H9 (cell line): ENCODE data around the gene VGF. TPM values are rescaled to one million over a fixed set of nuclear protein-coding genes. Genes with fewer than 3 reads are reported as not detected.

ENCODE experiments used
- DNase-seq: peaks from one replicate; pipeline ENCODE4 v3.0.0-alpha.2; 2017
- H2AFZ ChIP-seq: one replicate; pipeline ENCODE4 v1.6.1; 2013; ENCODE audit warnings: mild to moderate bottlenecking, low read length, control low read depth, moderate library complexity
- H2AK5ac ChIP-seq: 2 replicates; pipeline ENCODE4 v1.6.1; 2013; ENCODE audit warnings: low read length, control low read depth, mixed read lengths; ENCODE audit not compliant: insufficient read length
- H2BK120ac ChIP-seq: one replicate; pipeline ENCODE4 v1.6.1; 2013; ENCODE audit warnings: low read depth, mild to moderate bottlenecking, low read length, control low read depth, inconsistent platforms; ENCODE audit not compliant: poor library complexity, severe bottlenecking
- H2BK12ac ChIP-seq: 2 replicates; pipeline ENCODE4 v1.6.1; 2013; ENCODE audit warnings: low read length, control low read depth, mixed read lengths, low read depth; ENCODE audit not compliant: insufficient read length
- H2BK15ac ChIP-seq: 2 replicates; pipeline ENCODE4 v1.6.1; 2013; ENCODE audit warnings: low read depth, low read length, control low read depth
- H2BK20ac ChIP-seq: one replicate; pipeline ENCODE4 v1.6.1; 2013; ENCODE audit warnings: low read depth, mild to moderate bottlenecking, low read length, control low read depth, inconsistent platforms; ENCODE audit not compliant: poor library complexity, severe bottlenecking
- H2BK5ac ChIP-seq: 2 replicates; pipeline ENCODE4 v1.6.1; 2013; ENCODE audit warnings: low read length, control low read depth, mixed read lengths; ENCODE audit not compliant: insufficient read length
- H3K14ac ChIP-seq: 2 replicates; pipeline ENCODE4 v1.6.1; 2013; ENCODE audit warnings: low read length, control low read depth; ENCODE audit not compliant: insufficient read depth
- H3K18ac ChIP-seq: 2 replicates; pipeline ENCODE4 v1.6.1; 2013; ENCODE audit warnings: low read depth, mild to moderate bottlenecking, mixed read lengths, low read length, control low read depth; ENCODE audit not compliant: insufficient read length
- H3K23ac ChIP-seq: 2 replicates; pipeline ENCODE4 v1.6.1; 2013; ENCODE audit warnings: low read length, control low read depth, mixed read lengths, low read depth; ENCODE audit not compliant: insufficient read length
- H3K23me2 ChIP-seq: 2 replicates; pipeline ENCODE4 v1.6.1; 2013; ENCODE audit warnings: low read depth, mild to moderate bottlenecking, mixed read lengths, low read length, control low read depth; ENCODE audit not compliant: insufficient read length, poor library complexity, severe bottlenecking
- H3K27ac ChIP-seq: 2 replicates; pipeline ENCODE4 v1.5.1; 2013; ENCODE audit warnings: low read length, control low read depth, mixed read lengths, low read depth; ENCODE audit not compliant: insufficient read length
- H3K27me3 ChIP-seq: 2 replicates; pipeline ENCODE4 v1.6.1; 2013; ENCODE audit warnings: low read length, control low read depth, inconsistent platforms; ENCODE audit not compliant: insufficient read depth
- H3K4ac ChIP-seq: 2 replicates; pipeline ENCODE4 v1.6.1; 2013; ENCODE audit warnings: low read depth, mild to moderate bottlenecking, control low read depth, inconsistent platforms, low read length, moderate library complexity
- H3K4me1 ChIP-seq: 2 replicates; pipeline ENCODE4 v1.6.1; 2013; ENCODE audit warnings: low read length, control low read depth, inconsistent platforms; ENCODE audit not compliant: insufficient read depth
- H3K4me2 ChIP-seq: 2 replicates; pipeline ENCODE4 v1.6.1; 2013; ENCODE audit warnings: low read length, control low read depth, mixed read lengths; ENCODE audit not compliant: insufficient read length, insufficient read depth
- H3K56ac ChIP-seq: 2 replicates; pipeline ENCODE4 v1.6.1; 2013; ENCODE audit warnings: low read depth, mild to moderate bottlenecking, mixed read lengths, low read length, control low read depth; ENCODE audit not compliant: insufficient read length
- H3K79me1 ChIP-seq: 2 replicates; pipeline ENCODE4 v1.6.1; 2013; ENCODE audit warnings: low read depth, mild to moderate bottlenecking, moderate library complexity, low read length, control low read depth, inconsistent platforms; ENCODE audit not compliant: insufficient read depth, poor library complexity, severe bottlenecking
- H3K79me2 ChIP-seq: 2 replicates; pipeline ENCODE4 v1.6.1; 2013; ENCODE audit warnings: low read length, control low read depth, inconsistent platforms; ENCODE audit not compliant: insufficient read depth
- H3K9ac ChIP-seq: 2 replicates; pipeline ENCODE4 v1.6.1; 2013; ENCODE audit warnings: low read length, control low read depth, mixed read lengths; ENCODE audit not compliant: insufficient read length; ENCODE audit errors: extremely low read depth
- H3K9me3 ChIP-seq: one replicate; pipeline ENCODE4 v1.6.1; 2013; ENCODE audit warnings: low read depth, low read length, inconsistent platforms; ENCODE audit not compliant: control insufficient read depth
- H3T11ph ChIP-seq: one replicate; pipeline ENCODE4 v1.6.1; 2013; ENCODE audit warnings: mild to moderate bottlenecking, low read length, control low read depth, inconsistent platforms
- H4K20me1 ChIP-seq: one replicate; pipeline ENCODE4 v1.6.1; 2013; ENCODE audit not compliant: control insufficient read depth, insufficient read length, insufficient read depth
- H4K5ac ChIP-seq: 2 replicates; pipeline ENCODE4 v1.6.1; 2013; ENCODE audit warnings: low read depth, mild to moderate bottlenecking, mixed read lengths, low read length, control low read depth; ENCODE audit not compliant: insufficient read length
- H4K8ac ChIP-seq: replicated peaks from 2 replicates; pipeline ENCODE4 v1.6.1; 2013; ENCODE audit warnings: low read length, control low read depth, mixed read lengths, low read depth; ENCODE audit not compliant: insufficient read length
- H4K91ac ChIP-seq: 2 replicates; pipeline ENCODE4 v1.6.1; 2013; ENCODE audit warnings: low read depth, mild to moderate bottlenecking, moderate library complexity, mixed read lengths, low read length, control low read depth; ENCODE audit not compliant: insufficient read length
- H3K27ac Mint-ChIP-seq, 3 experiments: 2 replicates in 2 of 3; 3 replicates in 1 of 3; pipeline ENCODE4 v1.8.0; 2020 to 2021; ENCODE audit warnings: mixed read lengths in 3 of 3, mild to moderate bottlenecking in 1 of 3, moderate library complexity in 1 of 3
- H3K27me3 Mint-ChIP-seq: 2 replicates; pipeline ENCODE4 v1.8.0; 2021; ENCODE audit warnings: low read depth, mild to moderate bottlenecking, moderate library complexity, mixed read lengths
- H3K36me3 Mint-ChIP-seq, 3 experiments: 2 replicates in 2 of 3; 3 replicates in 1 of 3; pipeline ENCODE4 v1.8.0; 2020 to 2021; ENCODE audit warnings: low read depth in 3 of 3, mixed read lengths in 3 of 3; ENCODE audit not compliant: insufficient read depth in 1 of 3
- H3K4me1 Mint-ChIP-seq, 2 experiments: 2 replicates each; pipeline ENCODE4 v1.8.0; 2020; ENCODE audit warnings: mixed read lengths in 2 of 2
- H3K4me3 Mint-ChIP-seq, 2 experiments: 2 replicates in 1 of 2; 3 replicates in 1 of 2; pipeline ENCODE4 v1.8.0; 2020 to 2021; ENCODE audit warnings: mild to moderate bottlenecking in 2 of 2, mixed read lengths in 2 of 2, moderate library complexity in 1 of 2
- H3K9me3 Mint-ChIP-seq, 2 experiments: 2 replicates in 1 of 2; 3 replicates in 1 of 2; pipeline ENCODE4 v1.8.0; 2020; ENCODE audit warnings: mild to moderate bottlenecking in 2 of 2, mixed read lengths in 2 of 2, moderate library complexity in 1 of 2
- CTCF ChIP-seq: fragments of 200-600 bp; sonication (generic); conservative IDR thresholded peaks from 3 replicates; pipeline ENCODE4 v1.8.0; 2021; ENCODE audit warnings: antibody characterized with exemption, mild to moderate bottlenecking
- WGBS: extraction: QIAGEN DNeasy Blood & Tissue Kit; methylation state at CpG from one replicate; pipeline ENCODE4 v1.1.7; 2013; ENCODE audit warnings: missing lambda C conversion rate, low lambda C conversion rate, mixed read lengths; ENCODE audit not compliant: insufficient read length; ENCODE audit errors: extremely low coverage; 5-methylcytosine and 5-hydroxymethylcytosine counted together
- total RNA-seq: library from RNA; stranded (reverse); gene quantifications from 2 replicates; pipeline ENCODE4 v1.2.1, GENCODE V29; 2021

Gene VGF
- total RNA-seq, 1 experiment from 2014 or later, result 37.1 TPM

- Mint-ChIP-seq H3K36me3 (peaks cover 0 to 5% (median 3%) of the 10 kb centered on the region in 3 experiments; a peak in 3 of 7 replicates), H3K27me3 (peaks cover 6% of the 10 kb centered on the region), H3K9me3 (peaks cover 6 to 7% of the 10 kb centered on the region in 2 experiments; a peak in 3 of 5 replicates), H3K27ac (no peak overlapping the region), H3K4me1 (peaks cover 46 to 53% of the 10 kb centered on the region in 2 experiments), H3K4me3 (no peak overlapping the region)
- Histone ChIP-seq H3K4ac (no peak overlapping the region), H2BK15ac (no peak overlapping the region), H3K18ac (peak overlapping the region; percentile 77), H3K79me2 (no peaks in the 10 kb centered on the region), H2BK120ac (no peak overlapping the region), H3T11ph (no peak overlapping the region), H2BK5ac (no peak overlapping the region), H4K8ac (no peak overlapping the region), H2BK20ac (no peak overlapping the region), H4K91ac (no peak overlapping the region), H3K9me3 (no peaks in the 10 kb centered on the region), H3K79me1 (no peaks in the 10 kb centered on the region), H3K27me3 (no peaks in the 10 kb centered on the region), H3K27ac (peak overlapping the region; percentile 73), H3K56ac (no peak overlapping the region), H3K23me2 (no peaks in the 10 kb centered on the region), H4K5ac (no peak overlapping the region), H3K23ac (no peak overlapping the region), H4K20me1 (no peaks in the 10 kb centered on the region), H3K4me2 (no peak overlapping the region), H3K4me1 (peaks cover 13% of the 10 kb centered on the region; the same call in 1 of the 2 replicates), H3K14ac (no peak overlapping the region), H2AK5ac (no peak overlapping the region), H2BK12ac (no peak overlapping the region), H3K9ac (no peak overlapping the region), H2AFZ (no peak overlapping the region)
- no peak for DNase-seq
- no CpG with 5 or more reads among the region's 11 CpGs for WGBS
- TF ChIP-seq CTCF, result no peak
These were observed 42.3 kb downstream of the VGF start for GRCh38 chr7:101122933-101123702.
